Stimulated activated CD4-positive, alpha-beta T cell treated with anti-CD3 and anti-CD28 coated beads, Interleukin-12 subunit alpha, Interleukin-12 subunit beta, amount 100 ng/mL, for 24 hours (primary cell): ENCODE measurements around the gene PRDM1.

Experiments
- DNase-seq, 2 experiments: peaks; one replicate each; pipeline ENCODE4 v3.0.0-alpha.2; 2020; ENCODE audit warnings: low read depth in 2 of 2

Gene PRDM1

GRCh38 chr6:106116125-106116832 is 30.1 kb downstream of the PRDM1 start:
- DNase-seq, result no peak

- no peak for DNase-seq
Measured at GRCh38 chr6:106117579-106117978, 31.4 kb downstream of the PRDM1 start.

GRCh38 chr6:106118835-106119431 is 32.8 kb downstream of the PRDM1 start:
- no peak for DNase-seq

GRCh38 chr6:106119546-106119945 is 33.4 kb downstream of the PRDM1 start:
- no peak for DNase-seq

- DNase-seq, result no peak
Measured at GRCh38 chr6:106120006-106120405, 33.9 kb downstream of the PRDM1 start.

GRCh38 chr6:106120406-106120805 is 34.3 kb downstream of the PRDM1 start:
- no peak for DNase-seq

- no peak for DNase-seq
Measured at GRCh38 chr6:106122306-106122918, 36.3 kb downstream of the PRDM1 start.

- no peak for DNase-seq
Measured at GRCh38 chr6:106122938-106123656, 37.0 kb downstream of the PRDM1 start.

- DNase-seq, result no peak
Measured at GRCh38 chr6:106124015-106124414, 37.9 kb downstream of the PRDM1 start.

GRCh38 chr6:106124437-106125430 is 38.6 kb downstream of the PRDM1 start:
- DNase-seq, result no peak

- DNase-seq, result peak in 1 of 2 experiments; percentile 34
Measured at GRCh38 chr6:106125925-106126435, 39.8 kb downstream of the PRDM1 start.

- DNase-seq, result no peak
Measured at GRCh38 chr6:106126482-106126881, 40.3 kb downstream of the PRDM1 start.

- DNase-seq, result no peak
Measured at GRCh38 chr6:106128981-106129781, 43.0 kb downstream of the PRDM1 start.

GRCh38 chr6:106132153-106132698 is 46.1 kb downstream of the PRDM1 start:
- no peak for DNase-seq

- DNase-seq, result no peak
Measured at GRCh38 chr6:106133040-106133439, 46.9 kb downstream of the PRDM1 start.

- DNase-seq, result no peak
Measured at GRCh38 chr6:106134087-106134770, 48.1 kb downstream of the PRDM1 start.

GRCh38 chr6:106134906-106135634 is 48.9 kb downstream of the PRDM1 start:
- no peak for DNase-seq

GRCh38 chr6:106135911-106136571 is 49.9 kb downstream of the PRDM1 start:
- DNase-seq, result no peak
